Type B pancreatic cell (in vitro differentiated cells): Measurements from ENCODE around the gene GDI2. TPM values are rescaled to one million over a fixed set of nuclear protein-coding genes. Genes with fewer than 3 reads are reported as not detected.
"Not testable (repeated sequence)": the region's sequence is repeated elsewhere in the genome, so short reads cannot be mapped to it uniquely, and the experiment has no call there.

Experiments used
- DNase-seq: peaks from one replicate; pipeline ENCODE4 v3.0.0; 2021; ENCODE audit warnings: mixed read lengths; ENCODE audit not compliant: unreplicated experiment; ENCODE audit errors: extremely low spot score
- H3K27ac Mint-ChIP-seq: 2 replicates; pipeline ENCODE4 v1.8.0; 2021; ENCODE audit warnings: mild to moderate bottlenecking, mixed read lengths
- H3K27me3 Mint-ChIP-seq: 2 replicates; pipeline ENCODE4 v1.8.0; 2021; ENCODE audit warnings: mixed read lengths
- H3K36me3 Mint-ChIP-seq: 2 replicates; pipeline ENCODE4 v1.8.0; 2021; ENCODE audit warnings: mixed read lengths
- H3K4me1 Mint-ChIP-seq: one replicate; pipeline ENCODE4 v1.8.0; 2021; ENCODE audit warnings: mixed read lengths; ENCODE audit not compliant: unreplicated experiment
- H3K4me3 Mint-ChIP-seq: 2 replicates; pipeline ENCODE4 v1.8.0; 2021; ENCODE audit warnings: mild to moderate bottlenecking, mixed read lengths
- H3K9me3 Mint-ChIP-seq: 2 replicates; pipeline ENCODE4 v1.8.0; 2021; ENCODE audit warnings: mixed read lengths
- CTCF ChIP-seq: fragments of 200-600 bp; sonication (generic); conservative IDR thresholded peaks from 2 replicates; pipeline ENCODE4 v1.5.0; 2021; ENCODE audit warnings: antibody characterized with exemption, mild to moderate bottlenecking
- total RNA-seq: library from RNA; stranded (reverse); gene quantifications from 2 replicates; pipeline ENCODE4 v1.2.1, GENCODE V29; 2021; ENCODE audit warnings: low replicate concordance

GDI2 gene
- total RNA-seq, 1 donor from 2014 or later = 245 TPM

GRCh38 chr10:5813091-5813340, 218 bp downstream of the GDI2 start:
- Mint-ChIP-seq H3K27ac (peak overlapping the region; percentile 90), H3K9me3 (no peaks in the 10 kb centered on the region), H3K36me3 (peaks cover 11% of the 10 kb centered on the region), H3K27me3 (no peaks in the 10 kb centered on the region), H3K4me1 (peaks cover 36% of the 10 kb centered on the region), H3K4me3 (peak overlapping the region; percentile 96)
- DNase-seq = no peak
- no peak for TF ChIP-seq CTCF

- DNase-seq = peak; percentile 72
- Mint-ChIP-seq H3K27me3 (no peaks in the 10 kb centered on the region), H3K4me1 (peaks cover 39% of the 10 kb centered on the region), H3K27ac (peak overlapping the region; percentile 90), H3K9me3 (no peaks in the 10 kb centered on the region), H3K4me3 (peak overlapping the region; percentile 92), H3K36me3 (peaks cover 11% of the 10 kb centered on the region)
- no peak for TF ChIP-seq CTCF
Measured at GRCh38 chr10:5812283-5813090, 747 bp downstream of the GDI2 start.

- Mint-ChIP-seq H3K36me3 (peaks cover 8% of the 10 kb centered on the region), H3K4me1 (peaks cover 43% of the 10 kb centered on the region), H3K9me3 (no peaks in the 10 kb centered on the region), H3K27me3 (no peaks in the 10 kb centered on the region), H3K27ac (peak overlapping the region; percentile 90), H3K4me3 (peak overlapping the region; percentile 92)
- DNase-seq = peak; percentile 10
- no peak for TF ChIP-seq CTCF
Measured at GRCh38 chr10:5811387-5811821, 1.8 kb downstream of the GDI2 start.

GRCh38 chr10:5810225-5810624, 3.0 kb downstream of the GDI2 start:
- Mint-ChIP-seq H3K4me1 (peaks cover 43% of the 10 kb centered on the region), H3K27ac (peak overlapping the region; percentile 49), H3K9me3 (no peaks in the 10 kb centered on the region), H3K4me3 (peak overlapping the region; percentile 92), H3K36me3 (peaks cover 13% of the 10 kb centered on the region), H3K27me3 (no peaks in the 10 kb centered on the region)
- DNase-seq = no peak
- TF ChIP-seq CTCF = no peak

GRCh38 chr10:5809527-5810154, 3.6 kb downstream of the GDI2 start:
- no peak for TF ChIP-seq CTCF
- Mint-ChIP-seq H3K27ac (peak overlapping the region; percentile 58), H3K4me3 (peak overlapping the region; percentile 92), H3K4me1 (peaks cover 37% of the 10 kb centered on the region), H3K27me3 (no peaks in the 10 kb centered on the region), H3K36me3 (peaks cover 13% of the 10 kb centered on the region), H3K9me3 (no peaks in the 10 kb centered on the region)
- no peak for DNase-seq

- H3K27ac Mint-ChIP-seq = peak overlapping the region; percentile 58
- DNase-seq, H3K9me3 Mint-ChIP-seq, H3K27me3 Mint-ChIP-seq: not testable (repeated sequence)
- peak overlapping the region; percentile 92 for H3K4me3 Mint-ChIP-seq
- peaks cover 31% of the 10 kb centered on the region for H3K4me1 Mint-ChIP-seq
- peaks cover 14% of the 10 kb centered on the region for H3K36me3 Mint-ChIP-seq
Measured at GRCh38 chr10:5808783-5809392, 4.3 kb downstream of the GDI2 start.
